Endothelial cell of umbilical vein (primary cell): Measurements from ENCODE around the gene AAR2.

Experiments
- CTCF ChIP-seq, 2 donors: IDR thresholded peaks; 1 replicate in 1 of 2; 2 replicates in 1 of 2; pipeline ENCODE4 v1.5.1; 2011; ENCODE audit warnings: low read length in 2 of 2, mild to moderate bottlenecking in 2 of 2, moderate library complexity in 2 of 2, control low read depth in 1 of 2, inconsistent platforms in 1 of 2, low read depth in 1 of 2; ENCODE audit not compliant: insufficient read depth in 1 of 2; ENCODE audit errors: extremely low read depth in 1 of 2
- EZH2 ChIP-seq: IDR thresholded peaks from 2 replicates; pipeline ENCODE4 v1.6.1; 2012; ENCODE audit warnings: borderline replicate concordance, low read depth, mild to moderate bottlenecking, moderate library complexity, low read length, inconsistent platforms; ENCODE audit not compliant: severe bottlenecking
- FOS ChIP-seq: IDR thresholded peaks from 2 replicates; pipeline ENCODE4 v1.6.1; 2011; ENCODE audit warnings: mild to moderate bottlenecking, low read length, moderate library complexity, borderline replicate concordance; ENCODE audit not compliant: insufficient read depth
- JUN ChIP-seq: IDR thresholded peaks from 2 replicates; pipeline ENCODE4 v1.6.1; 2011; ENCODE audit warnings: borderline replicate concordance, low read depth; ENCODE audit not compliant: insufficient read length, insufficient read depth
- MAX ChIP-seq: IDR thresholded peaks from 2 replicates; pipeline ENCODE4 v1.6.1; 2011; ENCODE audit not compliant: insufficient read depth, insufficient read length
- MYC ChIP-seq: IDR thresholded peaks from one replicate; pipeline ENCODE4 v1.6.1; 2011; ENCODE audit warnings: mild to moderate bottlenecking, low read depth, low read length
- POLR2A ChIP-seq: IDR thresholded peaks from 2 replicates; pipeline ENCODE4 v1.6.1; 2012; ENCODE audit warnings: low read depth, mild to moderate bottlenecking, control low read depth, low read length
- POLR2AphosphoS5 ChIP-seq: IDR thresholded peaks from 2 replicates; pipeline ENCODE4 v1.6.1; 2012; ENCODE audit warnings: low read depth, mild to moderate bottlenecking, control low read depth, low read length, moderate library complexity; ENCODE audit not compliant: insufficient read depth

DNA sequence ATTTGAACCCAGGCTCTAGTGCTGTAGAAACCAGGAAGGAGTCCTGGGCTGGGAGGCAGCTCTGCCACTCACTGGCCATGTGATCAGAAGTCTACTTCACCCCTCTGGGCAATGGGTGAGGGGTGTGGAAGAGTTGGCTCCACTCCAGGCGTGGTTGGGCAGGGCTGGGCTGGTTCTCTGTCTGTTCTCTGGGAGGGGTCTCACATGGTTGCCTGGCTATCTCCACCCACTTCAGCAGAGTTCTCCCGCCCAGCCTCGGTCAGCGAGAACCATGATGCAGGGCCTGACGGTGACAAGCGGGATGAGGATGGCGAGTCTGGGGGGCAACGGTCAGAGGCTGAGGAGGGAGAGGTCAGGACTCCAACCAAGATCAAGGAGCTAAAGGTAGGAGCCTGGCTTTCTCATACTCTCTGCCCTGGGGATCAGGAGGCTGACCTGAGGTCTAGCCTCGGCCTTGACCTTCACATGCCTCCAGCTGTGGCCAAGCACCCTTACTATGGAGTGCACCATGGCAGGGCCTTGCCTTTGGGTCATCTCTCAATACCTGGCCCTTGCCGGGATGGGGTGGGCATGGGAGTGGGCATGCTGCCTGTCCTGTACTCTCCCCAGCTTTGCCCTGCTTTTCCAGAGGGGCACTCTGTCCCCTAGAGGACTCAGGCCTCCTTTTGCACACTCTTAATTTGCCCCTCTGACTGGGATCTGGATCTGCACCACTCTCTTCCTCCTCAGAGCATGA lies 42.1 kb upstream of the AAR2 start:
- TF ChIP-seq JUN (no peak), CTCF (IDR thresholded peaks at IDR 0.05; ENCODE audit: extremely low read depth in 1 of 2, insufficient read depth in 1 of 2, low read depth in 1 of 2, low read length in 2 of 2) (no peak), EZH2 (no peak), POLR2A (no peak), POLR2AphosphoS5 (no peak), MAX (no peak), MYC (no peak), FOS (no peak)
